K562 (cell line): ENCODE data around the gene RACGAP1. TPM values are rescaled to one million over a fixed set of nuclear protein-coding genes. Genes with fewer than 3 reads are reported as not detected.

Experiments used
- ARID2 ChIP-seq: fragments of 450-650 bp; IDR thresholded peaks from 2 replicates; pipeline ENCODE4 v1.6.1; 2017; ENCODE audit warnings: antibody characterized with exemption, mild to moderate bottlenecking
- CAMTA2 ChIP-seq: fragments of 250-450 bp; sonication (Bioruptor Pico); conservative IDR thresholded peaks from 2 replicates; pipeline ENCODE4 v1.5.1; 2022
- CCNT2 ChIP-seq: IDR thresholded peaks from 2 replicates; pipeline ENCODE4 v1.6.1; 2011; ENCODE audit warnings: borderline replicate concordance, low read depth, mild to moderate bottlenecking, moderate library complexity, mixed read lengths, low read length; ENCODE audit not compliant: insufficient read length; ENCODE audit errors: extremely low read depth
- DDX20 ChIP-seq: fragments of 450-650 bp; IDR thresholded peaks from 2 replicates; pipeline ENCODE4 v1.6.1; 2016; ENCODE audit warnings: missing genetic modification characterization, low read depth, mild to moderate bottlenecking, missing compliant biosample characterization, moderate library complexity
- DNMT1 ChIP-seq: fragments of 450-650 bp; IDR thresholded peaks from 2 replicates; pipeline ENCODE4 v1.6.1; 2016; ENCODE audit warnings: antibody characterized with exemption, mild to moderate bottlenecking
- E2F3 ChIP-seq: fragments of 250-450 bp; sonication (Bioruptor Pico); IDR thresholded peaks from 2 replicates; pipeline ENCODE4 v1.4.0; 2020; ENCODE audit warnings: mild to moderate bottlenecking
- ESRRB ChIP-seq: fragments of 250-450 bp; sonication (Bioruptor Pico); IDR thresholded peaks from 2 replicates; pipeline ENCODE4 v1.5.0; 2020; ENCODE audit warnings: mild to moderate bottlenecking, moderate library complexity, borderline replicate concordance
- MTF1 ChIP-seq: fragments of 250-450 bp; sonication (Bioruptor Pico); IDR thresholded peaks from 2 replicates; pipeline ENCODE4 v1.9.0; 2021; ENCODE audit warnings: moderate library complexity, mild to moderate bottlenecking, inconsistent platforms, borderline replicate concordance
- NUFIP1 ChIP-seq: fragments of 450-650 bp; IDR thresholded peaks from 2 replicates; pipeline ENCODE4 v1.6.1; 2018; ENCODE audit not compliant: partially characterized antibody
- PYGO2 ChIP-seq: fragments of 450-650 bp; IDR thresholded peaks from 2 replicates; pipeline ENCODE4 v1.6.1; 2016; ENCODE audit warnings: mild to moderate bottlenecking, missing genetic modification characterization, moderate library complexity, missing compliant biosample characterization
- SAFB ChIP-seq: fragments of 200-400 bp; formaldehyde crosslinking; IDR thresholded peaks from 2 replicates; pipeline ENCODE4 v1.6.1; 2017; ENCODE audit warnings: low read depth, low read length, borderline replicate concordance
- SRSF9 ChIP-seq: fragments of 200-400 bp; formaldehyde crosslinking; IDR thresholded peaks from 2 replicates; pipeline ENCODE4 v1.6.1; 2017; ENCODE audit warnings: low read depth, low read length, borderline replicate concordance
- TAF1 ChIP-seq: IDR thresholded peaks from 2 replicates; pipeline ENCODE4 v1.6.1; 2011; ENCODE audit warnings: mild to moderate bottlenecking, low read length, moderate library complexity; ENCODE audit not compliant: insufficient read depth, control insufficient read depth, severe bottlenecking; ENCODE audit errors: extremely low read depth
- polyA plus RNA-seq, 8 experiments: library from polyadenylated mRNA; depleted of rRNA in 4 of 8; stranded (reverse) in 5 of 8; unstranded in 3 of 8; fragments of >200 nt; fragmentation: Nextera tagmentation in 2 of 8; fragmentation: Illumina TruSeq in 1 of 8; extraction: Ambion mirVana in 2 of 8; extraction: Trizol in 1 of 8; gene quantifications; 2 replicates each; pipeline versions ENCODE4 v1.2.1 to v1.2.3, GENCODE V29; 2011 to 2014; ENCODE audit warnings: inconsistent platforms in 1 of 8, missing spikeins in 1 of 8
- total RNA-seq, 7 experiments: library from RNA; depleted of rRNA in 6 of 7; stranded (reverse); fragments of >200 nt in 6 of 7; fragmentation: Illumina TruSeq in 2 of 7; extraction: Trizol in 2 of 7; gene quantifications; 2 replicates each; pipeline versions ENCODE4 v1.2.1 to v1.2.3, GENCODE V29; 2011 to 2021; ENCODE audit warnings: low replicate concordance in 1 of 7
- TF ChIP-seq, protein P1 (sequence below): sonication (generic); formaldehyde crosslinking; IDR thresholded peaks from 2 replicates; pipeline ENCODE4 v1.8.0; 2022; ENCODE audit warnings: missing genetic modification reagents, mild to moderate bottlenecking, moderate library complexity, borderline replicate concordance
- TF ChIP-seq, protein P2 (sequence below): fragments of 450-650 bp; IDR thresholded peaks from 2 replicates; pipeline ENCODE4 v1.7.1; 2018; ENCODE audit warnings: mild to moderate bottlenecking, low read depth; ENCODE audit not compliant: partially characterized antibody
- TF ChIP-seq, protein P3 (sequence below): conservative IDR thresholded peaks from 2 replicates; pipeline ENCODE4 v1.6.1; 2011; ENCODE audit warnings: low read depth, mild to moderate bottlenecking, low read length; ENCODE audit not compliant: control insufficient read depth
- TF ChIP-seq, protein P4 (sequence below), 3 experiments: fragments of 200-800 bp in 1 of 3; fragments of 250-450 bp in 1 of 3; fragments of 450-650 bp in 1 of 3; sonication (Bioruptor Pico) in 1 of 3; sonication (Bioruptor generic) in 1 of 3; formaldehyde crosslinking in 1 of 3; IDR thresholded peaks; 2 replicates each; pipeline versions ENCODE4 v1.6.1 to v1.8.0; 2016 to 2022; ENCODE audit warnings: mild to moderate bottlenecking in 2 of 3, missing genetic modification characterization in 2 of 3, missing compliant biosample characterization in 1 of 3, moderate library complexity in 1 of 3

The RACGAP1 gene
- total and polyA plus RNA-seq, 9 of the 15 experiments (the other 6 are each of a cell fraction or from before 2014, with no cell fraction given) = 56.4 to 92.9 (median 71.8) TPM

DNA sequence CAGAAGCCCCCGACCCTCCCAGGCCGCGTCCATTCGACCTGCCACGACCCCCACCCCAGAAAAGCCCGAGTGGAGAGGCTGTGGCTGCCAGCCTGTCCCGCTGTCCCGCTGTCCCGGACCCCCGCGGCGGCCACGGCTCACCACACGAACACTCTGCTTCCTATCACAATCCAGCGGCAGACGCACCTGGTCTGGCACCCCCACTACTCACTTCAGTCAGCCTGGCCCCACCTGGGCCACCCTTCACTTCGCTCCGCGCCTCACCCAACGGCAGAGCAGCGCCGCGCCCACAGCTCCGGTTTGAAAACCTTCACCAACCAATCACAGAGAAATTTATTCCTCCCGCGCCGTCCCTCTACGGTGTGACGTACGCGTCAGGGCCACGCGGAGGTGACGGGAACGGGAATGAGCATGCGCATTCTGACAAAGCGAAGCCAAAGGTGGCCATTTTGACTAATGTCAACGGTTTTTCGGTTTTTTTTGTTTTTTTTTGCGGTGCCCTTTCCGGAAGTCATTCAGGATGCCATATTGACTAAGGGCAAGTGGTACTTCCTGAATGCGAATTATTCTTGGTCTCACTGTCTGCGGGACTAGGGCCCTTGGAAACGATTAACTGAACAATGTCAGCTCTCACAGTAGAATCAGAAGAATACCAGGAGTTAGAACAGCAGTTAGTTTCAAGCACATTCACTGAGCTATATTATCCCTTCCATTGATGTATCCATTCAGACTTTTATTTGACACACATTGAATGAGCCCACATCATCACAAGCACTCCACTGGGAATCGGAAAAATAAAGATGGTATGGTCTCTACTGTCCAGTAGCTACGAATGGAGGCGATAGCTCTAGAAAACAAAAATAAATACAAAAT is at the start of gene RACGAP1 (continued):
- TF ChIP-seq, protein P1, sequence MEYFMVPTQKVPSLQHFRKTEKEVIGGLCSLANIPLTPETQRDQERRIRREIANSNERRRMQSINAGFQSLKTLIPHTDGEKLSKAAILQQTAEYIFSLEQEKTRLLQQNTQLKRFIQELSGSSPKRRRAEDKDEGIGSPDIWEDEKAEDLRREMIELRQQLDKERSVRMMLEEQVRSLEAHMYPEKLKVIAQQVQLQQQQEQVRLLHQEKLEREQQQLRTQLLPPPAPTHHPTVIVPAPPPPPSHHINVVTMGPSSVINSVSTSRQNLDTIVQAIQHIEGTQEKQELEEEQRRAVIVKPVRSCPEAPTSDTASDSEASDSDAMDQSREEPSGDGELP (CRISPR knock-in tag) = peak; percentile 85
- no peak for TF ChIP-seq MTF1 (CRISPR knock-in tag)
- 0 out of 2 replicates have a peak, but pooled peaks have one; percentile 16 for TF ChIP-seq ARID2
- TF ChIP-seq CAMTA2 (CRISPR knock-in tag) = no peak
- TF ChIP-seq, protein P2, sequence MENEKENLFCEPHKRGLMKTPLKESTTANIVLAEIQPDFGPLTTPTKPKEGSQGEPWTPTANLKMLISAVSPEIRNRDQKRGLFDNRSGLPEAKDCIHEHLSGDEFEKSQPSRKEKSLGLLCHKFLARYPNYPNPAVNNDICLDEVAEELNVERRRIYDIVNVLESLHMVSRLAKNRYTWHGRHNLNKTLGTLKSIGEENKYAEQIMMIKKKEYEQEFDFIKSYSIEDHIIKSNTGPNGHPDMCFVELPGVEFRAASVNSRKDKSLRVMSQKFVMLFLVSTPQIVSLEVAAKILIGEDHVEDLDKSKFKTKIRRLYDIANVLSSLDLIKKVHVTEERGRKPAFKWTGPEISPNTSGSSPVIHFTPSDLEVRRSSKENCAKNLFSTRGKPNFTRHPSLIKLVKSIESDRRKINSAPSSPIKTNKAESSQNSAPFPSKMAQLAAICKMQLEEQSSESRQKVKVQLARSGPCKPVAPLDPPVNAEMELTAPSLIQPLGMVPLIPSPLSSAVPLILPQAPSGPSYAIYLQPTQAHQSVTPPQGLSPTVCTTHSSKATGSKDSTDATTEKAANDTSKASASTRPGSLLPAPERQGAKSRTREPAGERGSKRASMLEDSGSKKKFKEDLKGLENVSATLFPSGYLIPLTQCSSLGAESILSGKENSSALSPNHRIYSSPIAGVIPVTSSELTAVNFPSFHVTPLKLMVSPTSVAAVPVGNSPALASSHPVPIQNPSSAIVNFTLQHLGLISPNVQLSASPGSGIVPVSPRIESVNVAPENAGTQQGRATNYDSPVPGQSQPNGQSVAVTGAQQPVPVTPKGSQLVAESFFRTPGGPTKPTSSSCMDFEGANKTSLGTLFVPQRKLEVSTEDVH = peak; percentile 87
- TF ChIP-seq DDX20 (tag) = no peak
- TF ChIP-seq CCNT2 = peak; percentile 12
- TF ChIP-seq PYGO2 (tag) = no peak
- TF ChIP-seq, protein P3, sequence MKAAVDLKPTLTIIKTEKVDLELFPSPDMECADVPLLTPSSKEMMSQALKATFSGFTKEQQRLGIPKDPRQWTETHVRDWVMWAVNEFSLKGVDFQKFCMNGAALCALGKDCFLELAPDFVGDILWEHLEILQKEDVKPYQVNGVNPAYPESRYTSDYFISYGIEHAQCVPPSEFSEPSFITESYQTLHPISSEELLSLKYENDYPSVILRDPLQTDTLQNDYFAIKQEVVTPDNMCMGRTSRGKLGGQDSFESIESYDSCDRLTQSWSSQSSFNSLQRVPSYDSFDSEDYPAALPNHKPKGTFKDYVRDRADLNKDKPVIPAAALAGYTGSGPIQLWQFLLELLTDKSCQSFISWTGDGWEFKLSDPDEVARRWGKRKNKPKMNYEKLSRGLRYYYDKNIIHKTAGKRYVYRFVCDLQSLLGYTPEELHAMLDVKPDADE = peak; percentile 83
- TF ChIP-seq NUFIP1 = no peak
- TF ChIP-seq TAF1 = peak; percentile 62
- TF ChIP-seq, protein P4, sequence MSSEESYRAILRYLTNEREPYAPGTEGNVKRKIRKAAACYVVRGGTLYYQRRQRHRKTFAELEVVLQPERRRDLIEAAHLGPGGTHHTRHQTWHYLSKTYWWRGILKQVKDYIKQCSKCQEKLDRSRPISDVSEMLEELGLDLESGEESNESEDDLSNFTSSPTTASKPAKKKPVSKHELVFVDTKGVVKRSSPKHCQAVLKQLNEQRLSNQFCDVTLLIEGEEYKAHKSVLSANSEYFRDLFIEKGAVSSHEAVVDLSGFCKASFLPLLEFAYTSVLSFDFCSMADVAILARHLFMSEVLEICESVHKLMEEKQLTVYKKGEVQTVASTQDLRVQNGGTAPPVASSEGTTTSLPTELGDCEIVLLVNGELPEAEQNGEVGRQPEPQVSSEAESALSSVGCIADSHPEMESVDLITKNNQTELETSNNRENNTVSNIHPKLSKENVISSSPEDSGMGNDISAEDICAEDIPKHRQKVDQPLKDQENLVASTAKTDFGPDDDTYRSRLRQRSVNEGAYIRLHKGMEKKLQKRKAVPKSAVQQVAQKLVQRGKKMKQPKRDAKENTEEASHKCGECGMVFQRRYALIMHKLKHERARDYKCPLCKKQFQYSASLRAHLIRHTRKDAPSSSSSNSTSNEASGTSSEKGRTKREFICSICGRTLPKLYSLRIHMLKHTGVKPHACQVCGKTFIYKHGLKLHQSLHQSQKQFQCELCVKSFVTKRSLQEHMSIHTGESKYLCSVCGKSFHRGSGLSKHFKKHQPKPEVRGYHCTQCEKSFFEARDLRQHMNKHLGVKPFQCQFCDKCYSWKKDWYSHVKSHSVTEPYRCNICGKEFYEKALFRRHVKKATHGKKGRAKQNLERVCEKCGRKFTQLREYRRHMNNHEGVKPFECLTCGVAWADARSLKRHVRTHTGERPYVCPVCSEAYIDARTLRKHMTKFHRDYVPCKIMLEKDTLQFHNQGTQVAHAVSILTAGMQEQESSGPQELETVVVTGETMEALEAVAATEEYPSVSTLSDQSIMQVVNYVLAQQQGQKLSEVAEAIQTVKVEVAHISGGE (CRISPR knock-in tag; IDR thresholded peaks at IDR 0.05) = peak in 1 of 3 experiments; percentile 80; a peak in 2 of 6 replicates
- no peak for TF ChIP-seq ESRRB
- peak; percentile 70 for TF ChIP-seq E2F3 (CRISPR knock-in tag)
- no peak for TF ChIP-seq SRSF9
- no peak for TF ChIP-seq SAFB
- no peak; the same call in 1 of the 2 replicates for TF ChIP-seq DNMT1
